ENCODE measurements around the gene MYL4.
"Not testable (repeated sequence)": the region's sequence is repeated elsewhere in the genome, so short reads cannot be mapped to it uniquely, and the experiment has no call there.

Gene MYL4

DNA sequence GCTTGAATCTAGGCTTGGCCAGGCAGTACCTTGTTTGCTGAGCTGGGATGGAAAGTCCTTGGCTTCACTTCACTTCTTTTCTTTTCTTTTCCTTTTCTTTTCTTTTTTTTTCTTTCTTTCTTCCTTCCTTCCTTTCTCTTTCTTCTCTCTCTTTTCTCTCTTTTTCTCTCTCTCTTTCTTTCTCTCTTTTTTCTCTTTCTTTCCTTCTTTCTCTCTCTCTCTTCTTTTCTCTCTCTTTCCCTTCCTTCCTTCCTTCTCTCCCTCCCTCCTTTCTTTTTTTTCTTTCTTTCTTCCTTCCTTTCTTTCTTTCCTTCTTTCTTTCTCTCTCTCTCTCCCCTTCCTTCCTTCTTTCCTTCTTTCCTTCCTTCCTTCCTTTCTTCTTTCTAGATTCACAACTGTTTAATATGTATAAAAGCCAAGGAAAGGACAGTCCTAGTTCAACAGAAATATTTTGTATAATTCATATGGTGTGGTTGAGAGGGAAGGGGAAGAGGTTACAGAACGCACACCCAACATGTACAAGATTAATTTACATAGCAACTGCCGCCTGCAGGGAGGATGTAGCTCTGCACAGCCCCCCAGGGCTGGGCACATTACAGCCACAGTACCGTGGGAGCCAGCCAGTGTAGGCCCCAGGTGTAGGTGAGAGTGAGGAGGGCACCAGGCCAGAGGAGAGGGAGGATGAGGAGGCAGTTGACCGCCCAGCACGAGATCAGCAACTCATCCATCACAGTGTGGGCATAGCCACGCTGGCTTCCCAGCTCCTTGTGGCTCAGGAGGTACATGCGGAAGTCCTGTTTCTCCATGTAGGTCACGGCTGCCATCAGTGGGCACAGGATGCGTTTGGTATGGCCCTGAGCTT, 34.8 kb downstream of the MYL4 start:
- no peak for DNase-seq (ENCODE audit: low spot score)

DNA sequence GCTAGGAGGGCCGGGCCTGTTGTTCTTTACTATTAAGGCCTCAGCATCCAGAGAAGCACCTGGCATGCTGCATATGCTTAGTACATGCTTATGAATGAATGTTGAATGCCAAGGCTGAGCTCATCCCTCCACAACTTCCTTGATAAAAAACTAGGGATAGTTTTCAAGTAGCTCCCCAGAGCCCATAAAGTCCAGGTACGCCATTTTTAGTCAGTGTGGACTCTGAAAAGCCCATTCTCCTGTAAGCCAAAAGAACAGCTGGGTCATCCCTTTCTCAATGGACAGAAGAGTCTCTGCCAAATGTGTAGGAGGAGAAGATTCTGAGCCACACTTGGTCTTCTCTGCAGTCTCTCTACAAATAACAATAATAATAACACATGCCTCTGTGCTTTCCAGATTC, 35.5 kb downstream of the MYL4 start:
- no peak for DNase-seq (ENCODE audit: low spot score)

DNA sequence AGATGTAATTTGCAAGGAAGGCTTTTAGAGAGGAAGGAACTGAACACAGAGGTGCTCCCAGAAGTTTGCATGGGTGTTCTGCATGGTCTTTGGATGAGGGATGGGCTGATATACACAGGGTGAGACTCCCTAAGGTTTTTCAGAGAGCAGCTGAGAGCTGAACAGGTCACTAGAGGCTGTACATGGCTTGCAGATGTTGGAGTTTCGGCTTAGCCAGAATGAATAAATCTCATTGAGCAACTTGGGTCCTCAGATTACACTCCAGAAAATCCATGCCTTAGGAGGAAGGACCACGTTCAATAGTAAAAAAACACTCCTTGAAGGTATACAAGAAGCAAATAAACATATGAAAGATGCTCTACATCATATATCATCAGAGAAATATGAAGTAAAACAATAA, 37.0 kb downstream of the MYL4 start:
- no peak for DNase-seq (ENCODE audit: low spot score)

DNA sequence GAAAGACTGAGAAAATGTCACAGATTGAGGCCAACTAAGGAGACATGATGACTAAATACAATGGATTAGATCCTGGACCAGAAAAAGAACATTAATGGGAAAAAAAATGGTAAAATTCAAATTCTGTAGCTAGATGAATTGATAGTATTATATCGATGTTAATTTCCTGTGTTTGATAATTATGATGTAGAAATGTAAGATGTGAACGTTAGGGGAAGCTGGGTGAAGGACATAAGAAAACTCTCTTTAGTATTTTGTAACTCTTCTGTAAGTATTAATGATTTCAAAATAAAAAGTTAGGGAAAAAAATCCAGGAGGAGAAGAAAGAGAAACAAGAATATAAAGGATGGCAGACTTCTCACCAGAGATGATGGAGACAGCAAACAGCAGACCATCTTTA, 41.7 kb downstream of the MYL4 start:
- no peak for DNase-seq (ENCODE audit: low spot score)

DNA sequence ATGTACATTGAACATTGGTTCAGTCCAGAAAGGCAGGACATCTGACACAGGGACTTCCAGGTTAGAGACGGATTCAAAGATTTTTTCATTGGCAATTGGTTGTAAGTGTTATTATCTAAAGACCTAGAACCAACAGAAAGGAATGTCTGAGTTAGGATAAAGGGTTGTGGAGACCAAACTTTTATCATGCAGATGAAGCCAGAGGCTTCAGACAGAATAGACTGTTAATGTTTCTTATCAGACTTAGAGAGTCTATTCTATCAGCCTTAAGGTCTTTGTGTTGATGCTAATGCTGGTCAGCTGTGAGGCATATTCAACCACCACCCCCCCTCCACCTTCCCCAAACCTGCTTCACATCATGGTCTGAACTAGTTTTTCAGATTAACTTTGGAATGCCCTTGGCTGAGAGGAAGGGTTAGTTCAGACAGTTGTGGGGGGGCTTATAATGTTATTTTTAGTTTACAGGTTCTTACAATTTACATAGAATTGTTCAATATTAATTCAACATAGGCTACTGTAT, 42.3 kb downstream of the MYL4 start:
- DNase-seq (ENCODE audit: low spot score), result no peak

DNA sequence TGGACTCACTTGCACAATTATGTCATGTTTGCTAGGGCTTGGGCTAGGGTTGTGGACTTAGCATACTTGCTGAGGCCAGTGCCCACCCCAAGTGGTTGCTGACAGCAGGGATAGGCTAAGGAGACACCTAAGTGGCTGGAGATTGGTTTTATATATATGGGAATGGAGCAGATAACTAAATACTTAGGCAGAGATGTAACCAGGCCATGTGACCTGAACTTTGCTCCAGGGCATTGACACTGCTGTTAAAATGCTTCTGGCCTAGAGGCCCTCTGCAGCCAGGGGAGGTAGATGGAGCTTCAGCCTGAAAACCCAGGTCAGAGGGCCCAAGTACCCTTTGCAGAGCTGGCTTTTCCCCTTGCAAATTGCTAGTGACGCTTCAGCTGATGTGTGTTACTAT, 43.1 kb downstream of the MYL4 start:
- DNase-seq (ENCODE audit: low spot score), result no peak

DNA sequence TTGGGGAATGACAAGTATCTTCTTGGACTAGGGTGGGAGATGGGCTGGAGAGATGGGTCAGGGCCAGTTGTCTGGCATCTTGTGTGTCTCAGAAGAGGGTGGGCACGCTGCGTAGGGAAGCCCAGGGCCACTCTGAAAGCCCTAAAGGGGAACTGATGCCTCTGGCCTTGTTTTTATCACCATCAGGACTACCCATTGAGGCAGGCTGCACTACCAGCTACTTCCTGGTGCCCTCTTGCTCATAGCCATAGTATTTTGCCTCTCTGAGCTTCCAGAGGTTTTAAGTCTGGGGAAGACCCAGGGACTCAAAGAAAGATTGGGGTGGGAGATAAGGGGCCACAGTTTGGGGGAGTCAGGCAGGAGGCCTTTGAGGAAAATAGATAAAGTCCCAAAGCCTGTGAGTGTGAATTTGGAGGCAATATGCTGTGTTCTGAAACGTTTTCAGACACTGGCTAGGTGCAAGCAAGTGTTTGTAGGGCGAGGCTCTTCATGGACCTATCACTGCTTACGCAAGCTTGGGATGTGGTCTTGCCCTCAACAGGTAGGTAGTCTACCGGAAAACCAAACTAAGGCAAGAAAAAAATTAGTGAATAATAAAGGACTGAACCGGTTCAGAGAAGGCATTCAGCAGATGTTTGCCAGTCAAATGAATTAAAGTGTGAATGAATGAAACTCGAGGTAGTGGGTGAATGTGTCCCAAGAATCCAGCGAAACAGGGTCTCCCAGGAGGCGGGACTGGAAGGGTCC, 43.8 kb downstream of the MYL4 start:
- DNase-seq (ENCODE audit: low spot score), result peak; percentile 17

DNA sequence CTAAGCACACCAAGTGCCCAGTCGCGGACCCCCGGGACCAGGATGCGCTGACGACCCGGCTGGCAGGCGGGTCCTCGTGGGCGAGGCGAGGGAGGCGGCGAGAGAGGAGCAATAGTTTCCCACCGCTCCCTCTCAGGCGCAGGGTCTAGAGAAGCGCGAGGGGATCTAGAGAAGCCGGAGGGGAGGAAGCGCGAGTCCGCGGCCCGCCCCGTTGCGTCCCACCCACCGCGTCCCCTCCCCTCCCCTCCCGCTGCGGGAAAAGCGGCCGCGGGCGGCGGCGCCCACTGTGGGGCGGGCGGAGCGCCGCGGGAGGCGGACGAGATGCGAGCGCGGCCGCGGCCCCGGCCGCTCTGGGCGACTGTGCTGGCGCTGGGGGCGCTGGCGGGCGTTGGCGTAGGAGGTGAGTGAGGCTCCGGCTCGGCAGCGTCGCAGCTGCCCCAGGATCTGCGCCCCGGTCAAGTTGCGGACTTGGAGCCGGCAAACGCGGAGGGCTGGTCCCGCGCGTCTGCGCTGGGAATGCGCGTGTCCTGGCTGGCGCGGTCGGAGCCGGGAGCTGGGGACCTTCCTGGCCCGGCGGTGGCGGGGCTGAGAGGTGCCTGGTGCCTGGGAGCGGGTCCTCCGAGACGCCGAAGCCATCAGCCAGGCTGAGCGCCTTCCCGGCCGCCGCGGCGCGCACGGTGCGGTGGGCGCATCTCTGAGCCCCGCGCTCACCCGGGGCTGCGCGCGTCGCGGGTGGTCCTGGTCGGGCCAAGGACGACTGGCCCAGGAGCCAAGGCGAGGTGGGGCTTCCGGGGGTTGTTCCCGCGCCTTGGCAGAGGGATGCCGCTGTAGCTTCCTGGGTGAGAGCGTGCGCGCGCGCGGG, 44.6 kb downstream of the MYL4 start, which contains the start of gene ITGB3:
Gene ITGB3, plus strand, starts transcription at position 287 of the 862 bp plus-strand sequence. Its CDS starts 35 bp downstream, at position 322.
- peak; percentile 84 for DNase-seq (ENCODE audit: low spot score)

DNA sequence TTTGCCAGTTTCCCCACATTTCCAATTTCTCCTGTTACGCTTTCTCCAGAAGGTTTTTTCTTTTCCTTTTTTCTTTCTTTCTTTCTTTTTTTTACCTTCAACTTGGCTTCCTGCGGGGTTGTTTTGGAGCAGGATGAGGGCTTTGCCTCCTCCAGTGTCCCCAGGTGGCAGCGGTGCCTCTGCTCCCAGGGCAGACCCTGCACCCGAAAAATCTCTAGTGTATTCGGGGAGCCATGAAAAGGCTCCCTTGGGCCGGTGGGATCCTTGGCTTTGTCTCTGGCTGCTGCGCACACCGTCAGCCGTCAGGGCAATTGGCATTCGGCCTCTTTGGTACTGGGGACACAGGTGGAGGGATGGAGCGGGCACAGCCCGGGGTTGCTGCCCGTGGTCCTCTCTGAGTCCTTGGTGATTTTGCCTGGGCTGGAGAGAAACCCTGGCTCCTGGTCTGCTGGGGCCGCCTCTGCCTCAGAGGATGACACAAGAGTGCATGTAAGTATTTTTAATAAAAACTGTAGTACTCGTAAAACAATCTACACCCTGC, 45.3 kb downstream of the MYL4 start:
- DNase-seq (ENCODE audit: low spot score), result peak; percentile 43

DNA sequence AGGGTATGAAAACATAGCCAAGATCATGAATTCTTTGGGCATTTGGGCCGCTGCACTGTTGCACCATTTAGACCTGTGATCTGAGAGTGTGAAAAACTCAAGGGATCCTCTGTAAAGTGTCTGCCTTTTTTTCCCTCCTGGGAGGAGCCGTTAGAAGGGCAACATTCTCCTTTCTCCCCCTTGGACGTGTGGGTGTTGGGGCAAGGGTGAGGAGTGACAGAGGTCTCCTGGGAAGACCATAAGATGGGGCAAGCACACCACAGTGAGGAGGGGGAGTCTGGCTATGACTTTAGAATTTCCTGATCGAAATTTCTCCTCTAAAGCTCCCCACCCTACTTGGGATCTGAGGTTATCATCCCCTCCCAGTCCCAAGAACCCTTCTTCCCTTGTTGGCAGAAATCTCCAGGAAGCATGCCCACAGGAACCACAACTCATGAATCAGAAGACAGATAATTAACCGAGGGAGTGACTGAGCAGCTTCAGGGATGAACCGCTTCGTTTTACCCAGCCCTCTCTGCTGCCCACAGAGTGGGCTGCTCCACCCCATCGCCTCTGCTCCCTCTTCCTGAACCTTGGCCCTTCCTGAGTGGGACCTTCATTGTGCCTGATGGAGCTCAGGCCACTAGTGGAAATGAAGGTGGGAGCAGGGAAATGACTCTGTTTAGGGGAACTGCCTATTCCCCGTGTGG, 48.6 kb downstream of the MYL4 start:
- peak; percentile 95 for DNase-seq (ENCODE audit: low spot score)

DNA sequence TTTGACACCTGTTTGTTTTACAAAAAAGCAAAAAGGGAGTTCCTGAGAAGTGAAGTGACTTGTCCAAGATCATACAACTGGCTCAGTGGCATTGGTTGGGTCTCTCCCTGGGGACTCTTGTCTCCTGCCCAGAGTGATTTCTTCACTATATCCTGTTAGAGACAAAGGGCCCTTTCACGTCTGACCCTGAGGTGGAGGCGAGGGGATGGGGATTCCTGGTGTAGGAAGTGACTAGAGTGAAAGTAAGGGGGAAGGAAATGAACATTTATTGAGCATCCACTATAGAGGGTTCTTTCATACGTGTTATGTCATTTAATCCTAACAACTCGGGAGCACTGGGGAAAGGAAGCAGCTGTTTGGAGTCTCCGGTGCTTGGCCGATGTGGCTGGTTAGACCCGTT, 53.4 kb downstream of the MYL4 start:
- DNase-seq (ENCODE audit: low spot score), result no peak

DNA sequence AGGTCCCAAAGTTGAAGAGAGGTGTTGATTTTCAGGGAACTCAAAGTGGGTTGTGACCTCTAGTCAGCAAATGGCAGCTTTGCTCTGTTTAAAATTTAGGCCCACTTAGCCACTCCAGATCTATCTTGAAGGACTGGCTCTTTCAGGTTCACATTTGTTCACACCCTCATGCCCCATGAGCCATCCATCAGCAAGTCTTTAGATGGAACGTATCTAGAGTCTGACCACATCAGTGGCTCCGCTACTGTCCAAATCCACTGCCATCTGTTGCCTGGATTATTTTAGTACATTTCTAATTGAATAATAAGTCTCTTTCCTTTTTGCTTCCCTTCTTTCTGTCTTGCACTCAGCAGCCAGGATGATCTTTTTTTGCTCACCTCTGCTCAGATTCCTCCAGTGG, 55.0 kb downstream of the MYL4 start:
- no peak for DNase-seq (ENCODE audit: low spot score)

DNA sequence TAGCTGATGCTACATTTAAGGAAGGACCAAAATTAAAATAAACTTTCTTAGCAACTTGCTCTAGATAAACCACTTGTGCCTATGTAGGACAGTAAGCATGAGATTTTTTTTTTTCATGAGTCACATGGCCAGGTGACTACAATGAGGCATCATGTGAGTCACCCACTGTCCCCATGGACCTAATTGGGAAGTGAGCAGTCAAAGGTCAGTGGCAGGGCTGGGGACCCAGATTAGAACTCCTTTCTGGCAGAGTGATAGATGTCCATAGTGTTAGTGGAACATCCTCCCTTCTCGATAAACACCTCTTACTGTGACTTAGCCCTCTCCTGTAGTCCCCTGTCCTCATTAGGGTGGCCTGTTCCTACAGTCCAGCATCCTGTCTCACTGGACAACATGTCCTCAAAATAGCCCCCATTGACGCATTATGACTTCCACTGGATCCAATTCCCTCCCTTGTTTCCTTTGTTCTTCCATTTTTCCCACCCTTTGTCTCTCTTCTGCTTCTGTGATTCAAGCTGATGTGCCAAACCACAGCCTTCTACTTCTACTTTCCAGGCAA, 56.9 kb downstream of the MYL4 start:
- DNase-seq (ENCODE audit: low spot score), result peak; percentile 91

DNA sequence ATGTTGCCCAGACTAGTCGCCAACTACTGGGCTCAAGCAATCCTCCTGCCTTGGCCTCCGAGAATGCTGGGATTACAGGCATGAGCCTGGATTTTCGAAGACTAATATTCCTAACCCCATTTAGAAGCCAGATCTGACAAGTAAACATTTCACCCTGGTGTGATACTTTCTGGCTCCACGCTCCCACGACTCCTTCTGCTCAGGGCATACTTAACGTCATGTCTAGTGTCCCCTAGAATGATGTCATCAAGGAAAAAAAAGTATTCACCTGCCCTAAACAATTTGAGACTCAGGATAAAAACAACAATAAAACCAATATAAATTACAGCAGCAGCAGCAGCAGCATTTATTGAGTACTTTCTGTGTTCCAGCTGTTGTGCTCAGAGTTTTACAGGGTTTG, 57.6 kb downstream of the MYL4 start:
- peak; percentile 75 for DNase-seq (ENCODE audit: low spot score)

DNA sequence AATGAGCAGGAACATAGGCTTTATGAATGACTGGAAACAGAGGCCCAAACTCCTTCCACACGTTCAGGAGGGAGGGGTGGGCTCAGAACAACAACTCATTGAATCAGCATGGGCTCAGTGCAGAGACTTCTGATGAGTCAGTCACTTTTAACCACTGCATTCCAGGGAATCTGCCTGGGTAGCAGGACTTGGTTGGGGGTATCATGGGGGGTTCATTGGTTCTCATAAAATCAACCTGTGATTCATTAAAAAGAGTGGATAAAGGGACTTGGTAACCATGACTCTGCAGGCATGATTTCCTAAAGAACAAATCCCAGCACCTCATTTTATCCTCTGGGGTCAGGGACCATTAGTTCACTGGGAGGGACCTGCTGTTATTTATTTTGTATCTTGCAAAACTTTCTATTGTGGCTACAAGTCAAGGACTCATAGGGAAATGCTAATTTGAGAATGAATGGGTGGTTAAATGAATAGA, 58.2 kb downstream of the MYL4 start:
- peak; percentile 99 for DNase-seq (ENCODE audit: low spot score)

DNA sequence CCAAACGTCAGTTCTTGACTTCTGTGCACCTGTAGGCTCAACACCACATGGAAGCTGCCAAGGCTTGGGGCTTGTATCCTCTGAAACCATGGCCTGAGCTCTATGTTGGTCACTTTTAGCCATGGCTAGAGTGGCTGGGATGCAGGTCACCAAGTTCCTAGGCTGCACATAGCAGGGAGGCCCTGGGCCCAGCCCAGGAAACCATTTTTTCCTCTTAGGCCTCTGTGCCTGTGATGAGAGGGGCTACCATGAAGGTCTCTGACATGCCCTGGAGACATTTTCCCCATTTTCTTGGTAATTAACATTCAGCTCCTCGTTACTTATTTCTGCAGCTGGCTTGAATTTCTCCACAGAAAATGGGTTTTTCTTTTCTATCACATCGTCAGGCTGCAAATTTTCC, 59.8 kb downstream of the MYL4 start:
- not testable (repeated sequence) for DNase-seq (ENCODE audit: low spot score)

DNA sequence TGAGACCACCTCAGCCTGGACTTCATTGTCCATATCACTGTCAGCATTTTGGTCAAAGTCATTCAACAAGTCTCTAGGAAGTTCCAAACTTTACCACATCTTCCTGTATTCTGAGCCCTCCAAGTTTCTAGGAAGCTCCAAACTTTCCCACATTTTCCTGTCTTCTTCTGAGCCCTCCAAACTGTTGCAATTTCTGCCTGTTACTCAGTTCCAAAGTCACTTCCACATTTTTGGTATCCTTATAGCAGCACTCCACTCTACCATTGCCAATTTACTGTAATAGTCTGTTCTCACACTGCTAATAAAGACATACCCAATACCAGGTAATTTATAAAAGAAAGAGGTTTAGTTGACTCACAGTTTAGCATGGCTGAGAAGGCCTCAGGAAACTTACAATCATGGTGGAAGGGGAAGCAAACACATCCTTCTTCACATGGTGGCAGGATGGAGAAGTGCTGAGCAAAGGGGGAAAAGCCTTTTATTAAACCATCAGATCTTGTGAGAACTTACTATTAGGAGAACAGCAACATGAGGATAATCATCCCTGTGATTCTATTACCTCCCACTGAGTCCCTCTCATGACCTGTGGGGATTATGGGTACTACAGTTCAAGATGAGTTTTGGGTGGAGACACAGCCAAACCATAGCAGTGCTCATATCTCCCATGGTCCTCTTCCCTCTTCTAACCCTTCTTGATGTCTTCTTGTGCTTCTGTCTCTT, 60.6 kb downstream of the MYL4 start:
- DNase-seq (ENCODE audit: low spot score), result not testable (repeated sequence)

DNA sequence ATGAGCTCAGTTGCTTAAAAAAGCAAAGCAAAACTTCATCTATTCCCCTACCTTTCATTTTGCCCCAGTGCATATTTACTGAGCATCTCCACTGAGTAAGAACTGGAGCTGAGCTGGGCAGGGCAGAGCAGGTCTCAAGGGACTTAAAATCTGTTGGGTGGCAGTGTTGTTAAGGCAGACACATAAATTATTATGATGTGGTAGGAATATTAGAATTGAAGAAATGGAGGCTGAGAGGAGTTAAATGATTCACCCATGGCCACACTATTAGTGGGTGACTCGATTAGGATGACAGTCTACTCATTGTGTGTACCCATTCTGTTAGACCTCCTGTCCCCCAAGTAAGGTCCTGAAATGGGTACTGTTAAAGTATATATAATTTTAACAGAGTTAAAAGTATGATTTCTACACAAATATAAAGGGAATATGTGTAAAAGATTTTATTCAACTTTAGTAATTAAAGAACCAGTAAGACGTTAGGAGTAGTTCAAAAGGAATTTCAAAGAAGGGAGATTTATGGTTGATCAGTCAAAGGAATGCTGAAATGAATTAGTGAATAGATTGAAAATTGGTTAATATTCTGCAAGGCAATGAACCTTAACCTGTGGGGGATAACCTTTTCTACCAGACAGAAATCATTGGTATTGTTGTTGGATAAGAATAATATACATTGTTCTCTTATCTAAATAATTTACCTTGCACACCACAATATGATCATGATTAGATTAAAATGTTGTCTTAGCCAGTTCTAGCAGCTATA, 62.0 kb downstream of the MYL4 start:
- DNase-seq (ENCODE audit: low spot score), result peak; percentile 91

DNA sequence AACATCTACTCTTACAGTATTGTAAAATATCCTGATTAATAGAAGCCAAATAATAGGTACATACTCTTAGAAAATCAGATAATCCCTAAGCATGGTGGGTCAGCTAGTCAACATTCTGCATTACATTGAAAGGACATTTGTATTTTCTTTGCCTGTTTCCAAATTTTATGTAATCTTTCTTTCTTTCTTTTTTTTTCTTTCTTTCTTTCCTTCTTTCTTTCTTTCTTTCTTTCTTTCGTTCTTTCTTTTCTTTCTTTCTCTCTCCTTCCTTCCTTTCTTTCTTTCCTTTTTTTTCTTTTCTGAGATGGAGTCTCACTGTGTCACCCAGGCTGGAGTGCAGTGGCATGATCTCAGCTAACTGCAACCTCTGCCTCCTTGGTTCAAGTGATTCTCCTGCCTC, 63.3 kb downstream of the MYL4 start:
- DNase-seq (ENCODE audit: low spot score), result no peak

Measured in kidney tubule cell (primary cell).